Measurements from ENCODE around the gene KLHL22. TPM values are rescaled to one million over a fixed set of nuclear protein-coding genes. Genes with fewer than 3 reads are reported as not detected.

KLHL22 gene
- total and polyA plus RNA-seq, 4 donors, result 12.1 to 28.3 (median 18.8) TPM

GRCh38 chr22:20429254-20430100 is 66.1 kb downstream of the KLHL22 start:
- DNase-seq, result no peak
- Histone ChIP-seq H3K9me3 (ENCODE audit: control insufficient read depth in 4 of 4, insufficient read depth in 3 of 4, low read length in 3 of 4) (no peaks in the 10 kb centered on the region), H3K4me1 (ENCODE audit: control insufficient read depth in 5 of 5, insufficient read depth in 5 of 5, low read length in 5 of 5) (peaks cover 0 to 46% (median 14%) of the 10 kb centered on the region in 5 donors), H3K27ac (ENCODE audit: low read depth in 1 of 2, low read length in 1 of 2) (no peak overlapping the region), H3K36me3 (ENCODE audit: control insufficient read depth in 4 of 4, insufficient read depth in 4 of 4, low read length in 4 of 4) (peaks cover 0 to 16% (median 11%) of the 10 kb centered on the region in 4 donors), H3K27me3 (ENCODE audit: control insufficient read depth in 3 of 3, insufficient read depth in 3 of 3, low read length in 2 of 3) (peaks cover 0 to 23% (median 0%) of the 10 kb centered on the region in 3 donors), H3K4me3 (no peak overlapping the region), H3K9ac (ENCODE audit: insufficient read depth in 1 of 2, low read length in 2 of 2) (no peak overlapping the region)
- TF ChIP-seq CTCF (IDR thresholded peaks at IDR 0.05; ENCODE audit: control extremely low read depth, extremely low read depth), result no peak
- 25 to 47% methylated on average over 70 to 75 of the region's 75 CpGs for WGBS, 2 donors
- no peak for ATAC-seq (ENCODE audit: insufficient read depth, low FRiP score)

GRCh38 chr22:20428496-20429253 is 66.9 kb downstream of the KLHL22 start:
- 61 to 78% methylated on average over 23 of the region's 23 CpGs for whole genome bisulfite sequencing, 2 donors
- no peaks in the 10 kb centered on the region for H3K9me3 ChIP-seq (ENCODE audit: control insufficient read depth in 4 of 4, insufficient read depth in 3 of 4, low read length in 3 of 4)
- H3K4me1 ChIP-seq (ENCODE audit: control insufficient read depth in 5 of 5, insufficient read depth in 5 of 5, low read length in 5 of 5), result peaks cover 0 to 46% (median 14%) of the 10 kb centered on the region in 5 donors
- DNase-seq (no peak), ATAC-seq (ENCODE audit: insufficient read depth, low FRiP score) (no peak)
- no peak for TF ChIP-seq CTCF (IDR thresholded peaks at IDR 0.05; ENCODE audit: control extremely low read depth, extremely low read depth)
- H3K9ac ChIP-seq (ENCODE audit: insufficient read depth in 1 of 2, low read length in 2 of 2), result no peak overlapping the region
- no peak overlapping the region for H3K4me3 ChIP-seq
- H3K36me3 ChIP-seq (ENCODE audit: control insufficient read depth in 4 of 4, insufficient read depth in 4 of 4, low read length in 4 of 4), result peaks cover 0 to 16% (median 11%) of the 10 kb centered on the region in 4 donors
- peaks cover 0 to 23% (median 0%) of the 10 kb centered on the region in 3 donors for H3K27me3 ChIP-seq (ENCODE audit: control insufficient read depth in 3 of 3, insufficient read depth in 3 of 3, low read length in 2 of 3)
- no peak overlapping the region for H3K27ac ChIP-seq (ENCODE audit: low read depth in 1 of 2, low read length in 1 of 2)

GRCh38 chr22:20427945-20428417 is 67.6 kb downstream of the KLHL22 start:
- Histone ChIP-seq H3K4me3 (no peak overlapping the region), H3K9me3 (ENCODE audit: control insufficient read depth in 4 of 4, insufficient read depth in 3 of 4, low read length in 3 of 4) (no peaks in the 10 kb centered on the region), H3K36me3 (ENCODE audit: control insufficient read depth in 4 of 4, insufficient read depth in 4 of 4, low read length in 4 of 4) (peaks cover 0 to 16% (median 11%) of the 10 kb centered on the region in 4 donors), H3K27ac (ENCODE audit: low read depth in 1 of 2, low read length in 1 of 2) (no peak overlapping the region), H3K4me1 (ENCODE audit: control insufficient read depth in 5 of 5, insufficient read depth in 5 of 5, low read length in 5 of 5) (peaks cover 0 to 46% (median 14%) of the 10 kb centered on the region in 5 donors), H3K27me3 (ENCODE audit: control insufficient read depth in 3 of 3, insufficient read depth in 3 of 3, low read length in 2 of 3) (peaks cover 0 to 23% (median 0%) of the 10 kb centered on the region in 3 donors), H3K9ac (ENCODE audit: insufficient read depth in 1 of 2, low read length in 2 of 2) (no peak overlapping the region)
- DNase-seq (no peak), ATAC-seq (ENCODE audit: insufficient read depth, low FRiP score) (no peak)
- TF ChIP-seq CTCF (IDR thresholded peaks at IDR 0.05; ENCODE audit: control extremely low read depth, extremely low read depth), result no peak
- WGBS, 2 donors, result 94 to 97% methylated on average over 4 of the region's 4 CpGs

Measured in lung (tissue), 12 donors.